Ramos (cell line): Measurements from ENCODE around the gene GPR183.

ENCODE experiments used
- in situ Hi-C: fragments of 300-500 bp; cut with MboI; formaldehyde crosslinking; loops from one replicate; pipeline ENCODE4 v1.14.3; 2022; ENCODE audit warnings: low sequenced_read_pairs; ENCODE audit not compliant: unreplicated experiment

Gene GPR183

GRCh38 chr13:99340638-99341037 lies 33.4 kb upstream of the GPR183 start:
- in situ Hi-C loops: no loop called here

- in situ Hi-C loops: no loop called here
Measured at GRCh38 chr13:99339736-99340397, 32.7 kb upstream of the GPR183 start.

DNA sequence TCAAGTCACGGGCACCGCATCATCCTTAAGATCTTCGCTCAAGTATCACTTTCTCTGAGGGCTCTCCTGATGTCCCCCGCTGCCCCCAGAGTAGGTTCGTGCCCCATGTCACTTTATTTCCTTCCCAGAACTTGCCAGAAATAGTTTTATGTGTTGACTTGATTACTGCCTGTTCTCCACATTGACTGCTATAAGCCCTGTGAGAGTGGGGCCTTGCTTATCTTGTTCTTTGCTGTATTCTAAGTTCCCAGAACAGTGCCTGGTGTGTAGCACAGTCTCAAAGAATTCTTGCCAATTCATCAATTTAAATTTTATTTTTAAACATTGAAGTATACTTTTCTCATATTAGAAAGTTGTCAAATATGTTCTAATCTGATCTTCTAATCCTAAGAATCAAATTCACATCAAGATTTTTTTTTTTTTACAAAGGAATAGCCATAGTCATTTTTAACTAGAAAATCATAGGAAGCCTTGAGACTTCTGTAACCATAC lies 32.1 kb upstream of the GPR183 start:
- in situ Hi-C loops: no loop called here

DNA sequence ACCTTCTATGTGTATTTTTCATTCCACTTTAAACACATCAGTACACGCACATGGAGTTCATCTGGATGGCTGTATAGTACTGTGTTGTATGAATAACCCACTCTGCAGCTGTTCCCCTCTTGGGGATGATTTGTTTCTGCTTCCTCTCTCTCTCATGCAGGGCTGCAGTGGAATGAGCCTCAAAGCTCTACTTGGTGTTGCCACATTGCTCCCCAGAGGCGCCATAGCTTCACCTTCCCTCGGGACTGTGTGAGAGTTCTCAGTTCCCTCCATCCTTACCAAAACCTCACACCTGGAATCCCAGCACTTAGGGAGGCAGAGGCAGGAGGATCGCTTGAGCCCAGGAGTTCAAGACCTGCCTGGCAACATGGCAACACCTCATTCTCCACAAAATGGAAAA lies 28.4 kb upstream of the GPR183 start:
- in situ Hi-C loops: no loop called here

DNA sequence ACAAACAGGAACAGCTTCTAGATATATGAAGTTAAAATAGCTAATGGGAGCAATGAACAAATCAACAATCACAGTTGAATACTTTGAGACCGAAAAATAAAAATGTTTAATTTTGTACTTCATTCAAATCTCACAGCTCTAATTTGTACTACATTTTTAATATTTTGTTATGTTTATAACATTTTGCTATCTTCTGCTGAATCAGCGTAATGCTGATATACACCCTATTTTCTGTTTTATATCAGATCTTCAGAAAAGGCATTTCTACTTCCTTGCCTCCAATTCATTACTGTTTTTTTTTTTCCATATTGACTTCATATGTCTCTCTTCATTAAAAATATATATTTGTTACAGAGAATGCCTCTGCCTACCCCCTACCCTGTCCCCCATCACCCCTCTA lies 27.9 kb upstream of the GPR183 start:
- in situ Hi-C loops: no loop called here

DNA sequence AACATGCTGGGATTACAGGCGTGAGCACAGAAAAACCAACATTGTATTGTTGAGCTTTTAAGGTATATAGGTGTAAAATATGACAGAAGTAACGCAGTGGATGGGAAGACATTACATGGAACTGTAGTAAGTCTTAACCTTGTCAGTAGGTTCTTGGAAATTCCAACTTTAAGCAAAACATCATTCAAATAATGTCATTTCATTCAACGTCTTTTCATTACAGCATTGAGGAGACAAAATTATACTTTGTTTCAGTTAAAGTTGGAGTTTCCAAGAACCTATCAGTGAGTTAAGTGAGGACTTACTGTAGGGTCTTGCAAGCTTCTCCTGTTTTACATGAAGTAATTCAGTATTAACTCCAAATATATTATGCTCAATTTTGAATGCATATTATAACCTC lies 27.0 kb upstream of the GPR183 start:
- in situ Hi-C loops: no loop called here

DNA sequence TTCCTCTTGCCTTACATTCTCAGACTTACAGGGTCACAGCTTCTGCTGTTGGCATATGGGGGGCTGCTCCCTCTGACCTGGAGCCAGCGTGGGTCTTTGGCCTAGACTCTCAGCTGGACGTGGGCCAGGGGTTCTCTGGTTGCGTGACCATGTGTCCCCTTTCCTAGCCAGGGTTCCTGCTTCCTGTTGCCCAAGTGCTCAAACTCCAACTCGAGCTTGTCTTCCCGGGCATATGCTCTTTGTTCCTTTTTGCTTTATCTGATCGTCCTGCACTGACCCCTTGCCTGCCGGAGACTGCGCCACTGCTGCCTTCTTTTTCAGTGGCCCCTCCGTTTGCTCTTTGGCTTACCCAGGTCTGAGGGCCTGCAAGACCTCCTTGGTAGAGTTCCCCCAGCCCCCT lies 25.3 kb upstream of the GPR183 start:
- in situ Hi-C loops: no loop called here

- in situ Hi-C loops: no loop called here
Measured at GRCh38 chr13:99331881-99332293, 24.7 kb upstream of the GPR183 start.

GRCh38 chr13:99330942-99331341 lies 23.7 kb upstream of the GPR183 start:
- in situ Hi-C loops: no loop called here

- in situ Hi-C loops: no loop called here
Measured at GRCh38 chr13:99329477-99329876, 22.3 kb upstream of the GPR183 start.

- in situ Hi-C loops: no loop called here
Measured at GRCh38 chr13:99327761-99328160, 20.6 kb upstream of the GPR183 start.

DNA sequence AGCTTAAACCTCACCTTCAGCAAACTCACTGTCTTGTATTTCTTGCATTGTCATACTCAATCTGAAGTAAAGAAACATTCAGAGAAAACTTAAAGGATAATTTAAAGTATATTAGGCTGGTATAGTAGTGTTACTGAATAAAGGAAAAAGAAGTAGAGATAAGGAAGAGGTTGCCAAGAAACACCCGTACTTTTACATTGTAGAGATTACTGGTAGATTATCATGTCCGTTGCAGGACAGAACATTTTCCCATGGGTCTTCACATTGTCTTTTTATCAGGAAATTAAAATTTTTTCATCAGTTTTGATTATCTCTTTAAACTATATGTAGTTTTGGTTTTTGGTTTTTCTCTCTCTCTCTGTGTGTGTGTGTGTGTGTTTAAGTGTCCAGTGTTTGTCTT lies 19.9 kb upstream of the GPR183 start:
- in situ Hi-C loops: no loop called here

DNA sequence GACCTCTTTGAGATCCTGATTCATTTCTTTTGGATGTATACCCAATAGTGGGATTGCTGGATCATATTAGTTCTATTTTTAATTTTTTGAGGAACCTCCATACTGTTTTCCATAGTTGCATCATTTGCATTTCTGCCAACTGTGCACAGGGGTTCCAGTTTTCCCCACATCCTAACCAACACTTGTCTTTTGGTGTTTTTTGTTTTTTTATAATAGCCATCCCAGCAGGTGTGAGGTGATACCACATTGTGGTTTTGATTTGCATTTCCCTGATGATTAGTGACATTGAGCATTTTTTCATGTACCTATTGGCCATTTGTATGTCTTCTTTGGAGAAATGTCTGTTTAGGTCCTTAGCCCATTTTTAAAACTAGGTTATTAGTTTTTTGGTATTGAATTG lies 18.8 kb upstream of the GPR183 start:
- in situ Hi-C loops: no loop called here

GRCh38 chr13:99323488-99323887 lies 16.3 kb upstream of the GPR183 start:
- in situ Hi-C loops: no loop called here

GRCh38 chr13:99322297-99323103 lies 15.3 kb upstream of the GPR183 start:
- in situ Hi-C loops: no loop called here

GRCh38 chr13:99321709-99322108 lies 14.5 kb upstream of the GPR183 start:
- in situ Hi-C loops: no loop called here

- in situ Hi-C loops: no loop called here
Measured at GRCh38 chr13:99320693-99321481, 13.7 kb upstream of the GPR183 start.

GRCh38 chr13:99316657-99317256 lies 9.6 kb upstream of the GPR183 start:
- in situ Hi-C loops: no loop called here

DNA sequence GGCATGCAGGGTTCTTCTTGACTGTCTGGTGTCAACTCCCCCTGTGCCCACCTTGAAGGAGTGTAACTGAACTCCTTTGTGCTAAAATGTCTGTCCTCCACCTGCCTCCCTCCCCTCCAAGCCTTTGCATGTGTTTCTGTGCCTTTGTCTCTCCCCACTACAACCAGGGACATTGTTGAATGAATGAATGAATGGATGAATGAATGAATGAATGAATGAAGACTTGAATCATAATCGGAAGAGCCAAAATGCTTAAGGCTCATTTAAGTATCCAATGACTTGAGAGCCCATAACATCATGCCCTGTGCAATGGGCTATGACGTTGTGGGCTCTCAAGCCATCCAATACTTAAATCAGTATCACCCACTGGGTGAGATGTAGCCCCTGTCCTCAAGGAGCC lies 9.0 kb upstream of the GPR183 start:
- in situ Hi-C loops: no loop called here

- in situ Hi-C loops: no loop called here
Measured at GRCh38 chr13:99315186-99315585, 8.0 kb upstream of the GPR183 start.
